ENCODE measurements around the gene MAN1B1. TPM values are rescaled to one million over a fixed set of nuclear protein-coding genes. Genes with fewer than 3 reads are reported as not detected.
"Not testable (repeated sequence)": the region's sequence is repeated elsewhere in the genome, so short reads cannot be mapped to it uniquely, and the experiment has no call there.

MAN1B1 gene
- total RNA-seq, 4 donors from 2014 or later, result 26.1 to 30.2 (median 29.3) TPM

DNA sequence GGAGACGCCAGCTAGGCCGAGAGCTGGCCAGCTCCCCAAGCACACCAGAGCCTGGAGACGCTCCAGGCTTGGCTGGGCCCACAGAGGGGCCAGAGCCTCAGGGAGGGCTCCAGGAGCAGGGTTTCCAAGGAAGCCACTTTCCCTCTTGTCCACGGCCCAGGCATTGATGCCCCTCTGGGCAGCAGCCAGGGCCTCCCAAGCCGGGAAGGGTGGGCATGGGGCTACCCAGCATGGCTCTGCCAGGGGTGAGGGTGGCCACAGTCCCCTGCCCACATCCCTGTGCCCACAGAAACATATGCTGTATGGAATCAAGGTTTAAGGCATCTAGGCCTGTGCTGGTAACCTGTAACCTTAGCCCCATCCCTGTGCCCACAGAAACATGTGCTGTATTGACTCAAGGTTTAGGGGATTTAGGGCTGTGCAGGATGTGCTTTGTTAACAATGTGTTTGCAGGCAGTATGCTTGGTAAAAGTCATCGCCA lies 29.3 kb downstream of the MAN1B1 start:
- H3K27me3 ChIP-seq, result no peaks in the 10 kb centered on the region
- WGBS, 2 donors (ENCODE audit: low coverage in 1 of 2), result no CpG with 5 or more reads among the region's 6 CpGs
- H3K4me3 ChIP-seq, result no peak overlapping the region
- H3K36me3 ChIP-seq, result peaks cover 0 to 23% of the 10 kb centered on the region in 2 donors
- no peaks in the 10 kb centered on the region for H3K9me3 ChIP-seq
- TF ChIP-seq POLR2A (IDR thresholded peaks at IDR 0.05) (no peak), POLR2AphosphoS5 (IDR thresholded peaks at IDR 0.05) (no peak), EP300 (IDR thresholded peaks at IDR 0.05) (no peak)
- TF ChIP-seq, protein P1, sequence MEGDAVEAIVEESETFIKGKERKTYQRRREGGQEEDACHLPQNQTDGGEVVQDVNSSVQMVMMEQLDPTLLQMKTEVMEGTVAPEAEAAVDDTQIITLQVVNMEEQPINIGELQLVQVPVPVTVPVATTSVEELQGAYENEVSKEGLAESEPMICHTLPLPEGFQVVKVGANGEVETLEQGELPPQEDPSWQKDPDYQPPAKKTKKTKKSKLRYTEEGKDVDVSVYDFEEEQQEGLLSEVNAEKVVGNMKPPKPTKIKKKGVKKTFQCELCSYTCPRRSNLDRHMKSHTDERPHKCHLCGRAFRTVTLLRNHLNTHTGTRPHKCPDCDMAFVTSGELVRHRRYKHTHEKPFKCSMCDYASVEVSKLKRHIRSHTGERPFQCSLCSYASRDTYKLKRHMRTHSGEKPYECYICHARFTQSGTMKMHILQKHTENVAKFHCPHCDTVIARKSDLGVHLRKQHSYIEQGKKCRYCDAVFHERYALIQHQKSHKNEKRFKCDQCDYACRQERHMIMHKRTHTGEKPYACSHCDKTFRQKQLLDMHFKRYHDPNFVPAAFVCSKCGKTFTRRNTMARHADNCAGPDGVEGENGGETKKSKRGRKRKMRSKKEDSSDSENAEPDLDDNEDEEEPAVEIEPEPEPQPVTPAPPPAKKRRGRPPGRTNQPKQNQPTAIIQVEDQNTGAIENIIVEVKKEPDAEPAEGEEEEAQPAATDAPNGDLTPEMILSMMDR (IDR thresholded peaks at IDR 0.05), result no peak
- H3K27ac ChIP-seq, result no peak overlapping the region
- no peak for ATAC-seq
- H3K4me1 ChIP-seq, result peaks cover 0 to 21% (median 11%) of the 10 kb centered on the region in 3 donors

- Histone ChIP-seq H3K27me3 (no peaks in the 10 kb centered on the region), H3K9me3 (no peaks in the 10 kb centered on the region), H3K4me1 (peaks cover 0 to 21% (median 11%) of the 10 kb centered on the region in 3 donors), H3K36me3 (peaks cover 0 to 17% of the 10 kb centered on the region in 2 donors), H3K4me3 (no peak overlapping the region), H3K27ac (no peak overlapping the region)
- TF ChIP-seq POLR2AphosphoS5 (IDR thresholded peaks at IDR 0.05), result no peak
- TF ChIP-seq, protein P1 (IDR thresholded peaks at IDR 0.05), result no peak
- TF ChIP-seq EP300 (IDR thresholded peaks at IDR 0.05), result no peak
- TF ChIP-seq POLR2A (IDR thresholded peaks at IDR 0.05), result no peak
- no peak for ATAC-seq
- 19 to 62% methylated on average over 3 to 5 of the region's 17 CpGs for WGBS, 2 donors (ENCODE audit: low coverage in 1 of 2)
Measured at GRCh38 chr9:137116728-137117127, 29.9 kb downstream of the MAN1B1 start.

- 75 to 93% methylated on average over 7 to 8 of the region's 15 CpGs for WGBS, 2 donors (ENCODE audit: low coverage in 1 of 2)
- H3K27me3 ChIP-seq, result no peaks in the 10 kb centered on the region
- H3K9me3 ChIP-seq, result no peaks in the 10 kb centered on the region
- peaks cover 0 to 11% of the 10 kb centered on the region in 2 donors for H3K36me3 ChIP-seq
- H3K4me1 ChIP-seq, result peaks cover 0 to 21% (median 11%) of the 10 kb centered on the region in 3 donors
- H3K4me3 ChIP-seq, result no peak overlapping the region
- TF ChIP-seq POLR2A (IDR thresholded peaks at IDR 0.05) (no peak), POLR2AphosphoS5 (IDR thresholded peaks at IDR 0.05) (no peak), EP300 (IDR thresholded peaks at IDR 0.05) (no peak)
- TF ChIP-seq, protein P1 (IDR thresholded peaks at IDR 0.05), result no peak
- H3K27ac ChIP-seq, result no peak overlapping the region
- no peak for ATAC-seq
Measured at GRCh38 chr9:137117269-137117731, 30.5 kb downstream of the MAN1B1 start.

- not testable (repeated sequence) for H3K4me3 ChIP-seq, H3K9me3 ChIP-seq, H3K27me3 ChIP-seq, H3K36me3 ChIP-seq, ATAC-seq, H3K27ac ChIP-seq
- 76 to 82% methylated on average over 6 to 11 of the region's 12 CpGs for WGBS, 2 donors (ENCODE audit: low coverage in 1 of 2)
- H3K4me1 ChIP-seq, result peaks cover 0 to 17% (median 11%) of the 10 kb centered on the region in 3 donors
Measured at GRCh38 chr9:137118092-137118603, 31.4 kb downstream of the MAN1B1 start.

DNA sequence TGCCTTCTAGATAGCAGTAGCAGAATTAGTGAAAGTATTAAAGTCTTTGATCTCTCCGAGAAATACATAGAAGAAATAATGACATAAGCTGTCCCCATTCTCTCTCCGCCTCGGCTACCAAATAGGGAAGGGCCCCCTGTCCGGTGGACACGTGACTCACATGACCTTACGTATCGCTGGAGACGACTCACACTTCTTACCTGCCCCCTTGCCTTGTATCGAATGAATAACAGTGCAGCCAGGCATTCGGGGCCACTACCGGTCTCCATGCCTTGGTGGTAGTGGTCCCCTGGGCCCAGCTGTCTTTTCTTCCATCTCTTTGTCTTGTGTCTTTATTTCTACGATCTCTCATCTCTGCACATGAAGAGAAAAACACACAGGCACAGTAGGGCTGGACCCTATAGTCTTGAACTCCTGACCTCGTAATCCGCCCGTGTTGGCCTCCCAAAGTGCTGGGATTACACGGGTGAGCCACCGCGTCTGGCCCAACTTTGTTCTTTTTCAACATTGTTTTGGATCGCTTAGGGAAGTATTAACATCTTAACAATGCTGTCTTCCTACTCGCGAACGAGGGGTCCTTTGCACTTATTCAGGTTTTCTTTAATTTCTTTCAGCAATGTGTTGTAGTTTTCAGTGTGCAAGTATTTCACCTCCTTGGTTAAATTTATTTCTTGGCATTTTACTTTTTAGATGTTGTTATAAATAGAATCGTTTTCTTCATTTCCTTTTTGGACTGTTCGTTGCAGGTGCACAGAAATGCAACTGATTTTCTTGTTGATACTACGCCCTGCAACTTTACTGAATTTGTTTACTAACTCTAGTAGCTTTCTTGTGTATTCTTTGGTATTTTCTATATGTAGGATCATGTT lies 35.4 kb downstream of the MAN1B1 start:
- H3K27ac ChIP-seq, H3K9me3 ChIP-seq, H3K27me3 ChIP-seq, H3K36me3 ChIP-seq, H3K4me1 ChIP-seq, ATAC-seq, H3K4me3 ChIP-seq: not testable (repeated sequence)
- WGBS, 2 donors (ENCODE audit: low coverage in 1 of 2), result 72% methylated on average over 13 of the region's 25 CpGs

DNA sequence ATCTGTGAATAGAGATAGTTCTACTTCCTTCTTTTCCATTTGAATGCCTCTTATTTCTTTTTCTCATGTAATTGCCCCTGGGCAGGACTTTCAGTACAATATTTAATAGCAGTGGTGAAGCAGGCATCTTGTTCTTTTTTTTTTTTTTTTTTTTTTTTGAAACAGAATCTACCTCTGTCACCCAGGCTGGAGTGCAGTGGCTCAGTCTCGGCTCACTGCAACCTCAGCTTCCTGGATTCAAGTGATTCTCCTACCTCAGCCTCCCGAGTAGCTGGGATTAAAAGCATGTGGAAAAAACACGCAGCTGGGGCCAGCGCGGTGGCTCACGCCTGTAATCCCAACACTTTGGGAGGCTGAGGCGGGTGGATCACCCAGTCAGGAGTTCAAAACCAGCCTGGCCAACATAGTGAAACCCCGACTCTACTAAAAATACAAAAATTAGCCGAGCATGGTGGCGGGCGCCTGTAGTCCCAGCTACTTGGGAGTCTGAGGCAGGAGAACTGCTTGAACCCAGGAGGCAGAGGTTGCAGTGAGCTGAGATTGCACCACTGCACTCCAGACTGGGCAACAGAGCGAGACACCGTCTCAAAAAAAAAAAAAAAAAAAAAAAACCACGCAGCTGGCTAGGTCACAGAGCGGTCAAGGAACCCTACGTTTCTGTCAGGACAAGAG lies 36.1 kb downstream of the MAN1B1 start:
- H3K36me3 ChIP-seq, H3K27me3 ChIP-seq, H3K27ac ChIP-seq, H3K4me3 ChIP-seq, H3K9me3 ChIP-seq, ATAC-seq: not testable (repeated sequence)
- 71% methylated on average over 4 of the region's 16 CpGs; no CpG with 5 or more reads in 1 of the 2 donors for WGBS, 2 donors (ENCODE audit: low coverage in 1 of 2)
- H3K4me1 ChIP-seq, result peaks cover 0 to 13% (median 3%) of the 10 kb centered on the region in 3 donors
